WTC11 (cell line): ENCODE measurements around the gene CRACDL.

Experiments used
- SMAD4 ChIP-seq: sonication (generic); formaldehyde crosslinking; IDR thresholded peaks from 2 replicates; pipeline ENCODE4 v1.8.0; 2022; ENCODE audit warnings: mild to moderate bottlenecking, missing genetic modification reagents
- TCF7 ChIP-seq: sonication (generic); formaldehyde crosslinking; IDR thresholded peaks from 2 replicates; pipeline ENCODE4 v1.8.0; 2022; ENCODE audit warnings: mild to moderate bottlenecking, low read depth, missing genetic modification reagents, moderate library complexity
- TF ChIP-seq, protein P1 (sequence below): fragments of 200-600 bp; IDR thresholded peaks from 2 replicates; pipeline ENCODE4 v1.8.0; 2022; ENCODE audit warnings: antibody characterized with exemption

DNA sequence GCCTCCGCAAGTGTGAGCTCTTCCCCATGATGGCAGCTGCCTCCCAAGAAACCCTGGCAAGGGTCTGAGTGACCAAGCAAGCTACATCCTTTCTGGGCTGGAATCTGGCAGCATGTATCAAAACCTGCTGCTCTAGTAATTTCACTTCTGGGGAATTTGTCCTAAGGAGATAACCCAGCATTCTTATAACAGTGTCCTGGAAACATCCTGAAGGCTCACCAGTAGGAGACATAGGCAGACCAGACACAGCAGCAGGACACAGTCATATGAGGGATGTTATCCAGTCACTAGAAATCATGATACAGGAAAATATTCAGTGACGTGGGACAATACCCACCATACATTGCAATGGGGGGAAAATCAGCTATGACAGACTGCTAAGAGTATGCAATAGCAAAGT lies 64.5 kb downstream of the CRACDL start:
- no peak for TF ChIP-seq SMAD4 (CRISPR knock-in tag)
- TF ChIP-seq, protein P1, sequence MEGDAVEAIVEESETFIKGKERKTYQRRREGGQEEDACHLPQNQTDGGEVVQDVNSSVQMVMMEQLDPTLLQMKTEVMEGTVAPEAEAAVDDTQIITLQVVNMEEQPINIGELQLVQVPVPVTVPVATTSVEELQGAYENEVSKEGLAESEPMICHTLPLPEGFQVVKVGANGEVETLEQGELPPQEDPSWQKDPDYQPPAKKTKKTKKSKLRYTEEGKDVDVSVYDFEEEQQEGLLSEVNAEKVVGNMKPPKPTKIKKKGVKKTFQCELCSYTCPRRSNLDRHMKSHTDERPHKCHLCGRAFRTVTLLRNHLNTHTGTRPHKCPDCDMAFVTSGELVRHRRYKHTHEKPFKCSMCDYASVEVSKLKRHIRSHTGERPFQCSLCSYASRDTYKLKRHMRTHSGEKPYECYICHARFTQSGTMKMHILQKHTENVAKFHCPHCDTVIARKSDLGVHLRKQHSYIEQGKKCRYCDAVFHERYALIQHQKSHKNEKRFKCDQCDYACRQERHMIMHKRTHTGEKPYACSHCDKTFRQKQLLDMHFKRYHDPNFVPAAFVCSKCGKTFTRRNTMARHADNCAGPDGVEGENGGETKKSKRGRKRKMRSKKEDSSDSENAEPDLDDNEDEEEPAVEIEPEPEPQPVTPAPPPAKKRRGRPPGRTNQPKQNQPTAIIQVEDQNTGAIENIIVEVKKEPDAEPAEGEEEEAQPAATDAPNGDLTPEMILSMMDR = no peak
- no peak for TF ChIP-seq TCF7 (CRISPR knock-in tag)
